ENCODE data around the gene R3HDM2. TPM values are rescaled to one million over a fixed set of nuclear protein-coding genes. Genes with fewer than 3 reads are reported as not detected.

Gene R3HDM2
- total and polyA plus RNA-seq, 4 donors: 11.3 to 75.4 (median 39.2) TPM

GRCh38 chr12:57223191-57224165 is 207.4 kb downstream of the R3HDM2 start:
- Histone ChIP-seq H3K27me3 (ENCODE audit: control insufficient read depth in 1 of 2, insufficient read depth in 2 of 2, low read length in 1 of 2) (no peaks in the 10 kb centered on the region), H3K36me3 (ENCODE audit: control insufficient read depth in 1 of 2, insufficient read depth in 2 of 2, low read length in 1 of 2) (no peaks in the 10 kb centered on the region), H3K27ac (ENCODE audit: low read depth in 1 of 2, low read length in 2 of 2) (no peak overlapping the region), H3K9me3 (ENCODE audit: control insufficient read depth, low read length) (no peaks in the 10 kb centered on the region), H3K4me3 (ENCODE audit: low read length in 2 of 2) (no peak overlapping the region), H3K4me1 (ENCODE audit: control insufficient read depth in 1 of 2, insufficient read depth in 2 of 2, low read length in 2 of 2) (no peaks in the 10 kb centered on the region)
- DNase-seq (no peak), ATAC-seq (ENCODE audit: low FRiP score) (no peak)
- WGBS, 2 donors: 82% methylated on average over 22 of the region's 22 CpGs
- intact Hi-C loops (cut with DNase I): no loop called here

GRCh38 chr12:57222286-57223190 is 208.3 kb downstream of the R3HDM2 start:
- WGBS, 2 donors: 75 to 81% methylated on average over 13 of the region's 13 CpGs
- Histone ChIP-seq H3K9me3 (ENCODE audit: control insufficient read depth, low read length) (no peaks in the 10 kb centered on the region), H3K36me3 (ENCODE audit: control insufficient read depth in 1 of 2, insufficient read depth in 2 of 2, low read length in 1 of 2) (no peaks in the 10 kb centered on the region), H3K4me3 (ENCODE audit: low read length in 2 of 2) (no peak overlapping the region), H3K27me3 (ENCODE audit: control insufficient read depth in 1 of 2, insufficient read depth in 2 of 2, low read length in 1 of 2) (no peaks in the 10 kb centered on the region), H3K27ac (ENCODE audit: low read depth in 1 of 2, low read length in 2 of 2) (no peak overlapping the region), H3K4me1 (ENCODE audit: control insufficient read depth in 1 of 2, insufficient read depth in 2 of 2, low read length in 2 of 2) (no peaks in the 10 kb centered on the region)
- DNase-seq: no peak
- no peak for ATAC-seq (ENCODE audit: low FRiP score)
- intact Hi-C loops (cut with DNase I): no loop called here

GRCh38 chr12:57221169-57221917 is 209.5 kb downstream of the R3HDM2 start:
- no peaks in the 10 kb centered on the region for H3K27me3 ChIP-seq (ENCODE audit: control insufficient read depth in 1 of 2, insufficient read depth in 2 of 2, low read length in 1 of 2)
- 54 to 59% methylated on average over 24 of the region's 24 CpGs for WGBS, 2 donors
- ATAC-seq (ENCODE audit: low FRiP score): no peak

GRCh38 chr12:57220770-57221168 is 210.1 kb downstream of the R3HDM2 start:
- no peak for DNase-seq
- Histone ChIP-seq H3K4me1 (ENCODE audit: control insufficient read depth in 1 of 2, insufficient read depth in 2 of 2, low read length in 2 of 2) (no peaks in the 10 kb centered on the region), H3K36me3 (ENCODE audit: control insufficient read depth in 1 of 2, insufficient read depth in 2 of 2, low read length in 1 of 2) (no peaks in the 10 kb centered on the region), H3K4me3 (ENCODE audit: low read length in 2 of 2) (no peak overlapping the region), H3K9me3 (ENCODE audit: control insufficient read depth, low read length) (no peaks in the 10 kb centered on the region), H3K27me3 (ENCODE audit: control insufficient read depth in 1 of 2, insufficient read depth in 2 of 2, low read length in 1 of 2) (no peaks in the 10 kb centered on the region), H3K27ac (ENCODE audit: low read depth in 1 of 2, low read length in 2 of 2) (no peak overlapping the region)
- intact Hi-C loops (cut with DNase I): no loop called here
- no peak for ATAC-seq (ENCODE audit: low FRiP score)
- 86 to 100% methylated on average over 1 of the region's 1 CpG for WGBS, 2 donors

More at GRCh38 chr12:57221169-57221917, 209.5 kb downstream of the R3HDM2 start:
- H3K9me3 ChIP-seq (ENCODE audit: control insufficient read depth, low read length): no peaks in the 10 kb centered on the region
- DNase-seq: no peak
- H3K36me3 ChIP-seq (ENCODE audit: control insufficient read depth in 1 of 2, insufficient read depth in 2 of 2, low read length in 1 of 2): no peaks in the 10 kb centered on the region
- no peaks in the 10 kb centered on the region for H3K4me1 ChIP-seq (ENCODE audit: control insufficient read depth in 1 of 2, insufficient read depth in 2 of 2, low read length in 2 of 2)
- no peak overlapping the region for H3K4me3 ChIP-seq (ENCODE audit: low read length in 2 of 2)
- no peak overlapping the region for H3K27ac ChIP-seq (ENCODE audit: low read depth in 1 of 2, low read length in 2 of 2)
- intact Hi-C loops (cut with DNase I): no loop called here

- H3K27ac ChIP-seq (ENCODE audit: low read depth in 1 of 2, low read length in 2 of 2): no peak overlapping the region
- no peak overlapping the region for H3K4me3 ChIP-seq (ENCODE audit: low read length in 2 of 2)
- H3K27me3 ChIP-seq (ENCODE audit: control insufficient read depth in 1 of 2, insufficient read depth in 2 of 2, low read length in 1 of 2): no peaks in the 10 kb centered on the region
- no peaks in the 10 kb centered on the region for H3K9me3 ChIP-seq (ENCODE audit: control insufficient read depth, low read length)
- DNase-seq (no peak), ATAC-seq (ENCODE audit: low FRiP score) (no peak)
- 11 to 15% methylated on average over 35 to 38 of the region's 38 CpGs for WGBS, 2 donors
- intact Hi-C loops (cut with DNase I): no loop called here
- no peaks in the 10 kb centered on the region for H3K36me3 ChIP-seq (ENCODE audit: control insufficient read depth in 1 of 2, insufficient read depth in 2 of 2, low read length in 1 of 2)
- H3K4me1 ChIP-seq (ENCODE audit: control insufficient read depth in 1 of 2, insufficient read depth in 2 of 2, low read length in 2 of 2): no peaks in the 10 kb centered on the region
Measured at GRCh38 chr12:57219993-57220754, 210.7 kb downstream of the R3HDM2 start.

GRCh38 chr12:57219205-57219992 is 211.4 kb downstream of the R3HDM2 start:
- intact Hi-C loops (cut with DNase I): no loop called here
- Histone ChIP-seq H3K4me1 (ENCODE audit: control insufficient read depth in 1 of 2, insufficient read depth in 2 of 2, low read length in 2 of 2) (no peaks in the 10 kb centered on the region), H3K9me3 (ENCODE audit: control insufficient read depth, low read length) (no peaks in the 10 kb centered on the region), H3K27ac (ENCODE audit: low read depth in 1 of 2, low read length in 2 of 2) (no peak overlapping the region), H3K4me3 (ENCODE audit: low read length in 2 of 2) (no peak overlapping the region), H3K27me3 (ENCODE audit: control insufficient read depth in 1 of 2, insufficient read depth in 2 of 2, low read length in 1 of 2) (no peaks in the 10 kb centered on the region), H3K36me3 (ENCODE audit: control insufficient read depth in 1 of 2, insufficient read depth in 2 of 2, low read length in 1 of 2) (no peaks in the 10 kb centered on the region)
- DNase-seq (no peak), ATAC-seq (ENCODE audit: low FRiP score) (no peak)
- 80% methylated on average over 14 of the region's 14 CpGs for WGBS, 2 donors

GRCh38 chr12:57218030-57218853 is 212.6 kb downstream of the R3HDM2 start:
- 89 to 90% methylated on average over 5 of the region's 5 CpGs for WGBS, 2 donors
- intact Hi-C loops (cut with DNase I): no loop called here
- H3K27me3 ChIP-seq (ENCODE audit: control insufficient read depth in 1 of 2, insufficient read depth in 2 of 2, low read length in 1 of 2): no peaks in the 10 kb centered on the region
- no peak overlapping the region for H3K4me3 ChIP-seq (ENCODE audit: low read length in 2 of 2)
- H3K9me3 ChIP-seq (ENCODE audit: control insufficient read depth, low read length): no peaks in the 10 kb centered on the region
- no peaks in the 10 kb centered on the region for H3K4me1 ChIP-seq (ENCODE audit: control insufficient read depth in 1 of 2, insufficient read depth in 2 of 2, low read length in 2 of 2)
- ATAC-seq (ENCODE audit: low FRiP score): no peak
- H3K36me3 ChIP-seq (ENCODE audit: control insufficient read depth in 1 of 2, insufficient read depth in 2 of 2, low read length in 1 of 2): no peaks in the 10 kb centered on the region
- DNase-seq: no peak
- no peak overlapping the region for H3K27ac ChIP-seq (ENCODE audit: low read depth in 1 of 2, low read length in 2 of 2)
